HepG2 (cell line): ENCODE data around the gene PLCXD1. TPM values are rescaled to one million over a fixed set of nuclear protein-coding genes. Genes with fewer than 3 reads are reported as not detected.
A peak's percentile ranks its signal among the peaks of the same experiment; 100 is the strongest.

ENCODE experiments used
- ARID2 ChIP-seq: sonication (generic); formaldehyde crosslinking; IDR thresholded peaks from 2 replicates; pipeline ENCODE4 v1.8.1; 2022; ENCODE audit warnings: mild to moderate bottlenecking, missing genetic modification reagents, borderline replicate concordance
- FOXA3 ChIP-seq: IDR thresholded peaks from 2 replicates; pipeline ENCODE4 v1.6.1; 2016; ENCODE audit warnings: missing genetic modification reagents, missing compliant biosample characterization
- GRHL1 ChIP-seq: sonication (generic); formaldehyde crosslinking; conservative IDR thresholded peaks from 2 replicates; pipeline ENCODE4 v1.8.0; 2022; ENCODE audit warnings: missing genetic modification reagents
- HOXA5 ChIP-seq: sonication (generic); formaldehyde crosslinking; IDR thresholded peaks from 2 replicates; pipeline ENCODE4 v1.4.0; 2020; ENCODE audit warnings: missing genetic modification reagents
- PATZ1 ChIP-seq: sonication (generic); formaldehyde crosslinking; IDR thresholded peaks from 2 replicates; pipeline ENCODE4 v1.4.0; 2020; ENCODE audit warnings: missing genetic modification reagents
- SKI ChIP-seq: fragments of 450-650 bp; IDR thresholded peaks from one replicate; pipeline ENCODE4 v1.6.1; 2018; ENCODE audit warnings: mild to moderate bottlenecking; ENCODE audit not compliant: partially characterized antibody
- TEAD3 ChIP-seq: optimal IDR thresholded peaks from 2 replicates; pipeline ENCODE3; 2016; ENCODE audit warnings: borderline replicate concordance
- THYN1 ChIP-seq: sonication (generic); formaldehyde crosslinking; IDR thresholded peaks from 2 replicates; pipeline ENCODE4 v1.8.1; 2023; ENCODE audit warnings: low read depth, mild to moderate bottlenecking, moderate library complexity, missing genetic modification reagents, borderline replicate concordance
- ZBTB10 ChIP-seq: sonication (generic); formaldehyde crosslinking; IDR thresholded peaks from 2 replicates; pipeline ENCODE4 v1.4.0; 2020; ENCODE audit warnings: missing genetic modification reagents, borderline replicate concordance
- ZMAT3 ChIP-seq: sonication (generic); formaldehyde crosslinking; conservative IDR thresholded peaks from 2 replicates; pipeline ENCODE4 v1.7.0; 2021; ENCODE audit warnings: missing genetic modification reagents
- ZMAT5 ChIP-seq: sonication (generic); formaldehyde crosslinking; IDR thresholded peaks from 2 replicates; pipeline ENCODE4 v1.5.0; 2020; ENCODE audit warnings: mild to moderate bottlenecking, low read depth, missing genetic modification reagents, borderline replicate concordance
- ZNF17 ChIP-seq: sonication (generic); formaldehyde crosslinking; IDR thresholded peaks from 2 replicates; pipeline ENCODE4 v1.5.0; 2020; ENCODE audit warnings: mild to moderate bottlenecking, missing genetic modification reagents
- ZNF18 ChIP-seq: sonication (generic); formaldehyde crosslinking; IDR thresholded peaks from 2 replicates; pipeline ENCODE4 v1.8.0; 2022; ENCODE audit warnings: mild to moderate bottlenecking, missing genetic modification reagents; ENCODE audit not compliant: insufficient replicate concordance
- ZNF589 ChIP-seq: sonication (generic); formaldehyde crosslinking; conservative IDR thresholded peaks from 2 replicates; pipeline ENCODE4 v1.8.0; 2022; ENCODE audit warnings: mild to moderate bottlenecking, moderate library complexity, missing genetic modification reagents
- ZNF598 ChIP-seq: sonication (generic); formaldehyde crosslinking; IDR thresholded peaks from 2 replicates; pipeline ENCODE4 v1.5.1; 2020; ENCODE audit warnings: mild to moderate bottlenecking, missing genetic modification reagents, borderline replicate concordance
- ZSCAN25 ChIP-seq: sonication (generic); formaldehyde crosslinking; IDR thresholded peaks from 2 replicates; pipeline ENCODE4 v1.8.0; 2022; ENCODE audit warnings: mild to moderate bottlenecking, missing genetic modification reagents
- ZUFSP ChIP-seq: sonication (generic); formaldehyde crosslinking; IDR thresholded peaks from 2 replicates; pipeline ENCODE4 v1.9.0; 2021; ENCODE audit warnings: missing genetic modification reagents, mild to moderate bottlenecking, borderline replicate concordance
- polyA plus RNA-seq, 8 experiments: library from polyadenylated mRNA; depleted of rRNA in 3 of 8; stranded (reverse) in 7 of 8; unstranded in 1 of 8; fragments of >200 nt; fragmentation: Illumina TruSeq in 4 of 8; extraction: Trizol in 4 of 8; gene quantifications; 2 replicates each; pipeline versions ENCODE4 v1.2.1 to v1.2.3, GENCODE V29; 2011 to 2016; ENCODE audit warnings: low read depth in 4 of 8, missing spikeins in 1 of 8, mixed read lengths in 1 of 8; ENCODE audit not compliant: insufficient read depth in 1 of 8
- total RNA-seq, 5 experiments: library from RNA; depleted of rRNA; stranded (reverse); fragments of >200 nt; fragmentation: Illumina TruSeq; extraction: Trizol; gene quantifications; 2 replicates each; pipeline ENCODE4 v1.2.3, GENCODE V29; 2016; ENCODE audit warnings: low read depth in 1 of 5

The PLCXD1 gene
- total and polyA plus RNA-seq, 2 of the 13 experiments (the other 11 are each of a cell fraction or from before 2014, with no cell fraction given) = 87.7 to 153 TPM

GRCh38 chrX:257681-258289 lies 23.4 kb upstream of the PLCXD1 start (continued):
- TF ChIP-seq ZNF18 (CRISPR knock-in tag) (peak; percentile 54), THYN1 (CRISPR knock-in tag) (no peak), ZNF589 (no peak), TEAD3 (CRISPR knock-in tag) (no peak), FOXA3 (CRISPR knock-in tag) (0 out of 2 replicates have a peak, but pooled peaks have one; percentile 11), ZMAT3 (CRISPR knock-in tag) (0 out of 2 replicates have a peak, but pooled peaks have one; percentile 23), ARID2 (CRISPR knock-in tag) (no peak), SKI (peak; percentile 32), ZSCAN25 (CRISPR knock-in tag) (peak; percentile 38; the same call in 1 of the 2 replicates), HOXA5 (no peak), PATZ1 (CRISPR knock-in tag) (peak; percentile 10; the same call in 1 of the 2 replicates), GRHL1 (CRISPR knock-in tag) (no peak), ZBTB10 (CRISPR knock-in tag) (0 out of 2 replicates have a peak, but pooled peaks have one; percentile 58), ZUFSP (CRISPR knock-in tag) (no peak), ZNF17 (CRISPR knock-in tag) (no peak), ZNF598 (CRISPR knock-in tag) (no peak), ZMAT5 (CRISPR knock-in tag) (no peak)
